Breast epithelium (tissue), 3 donors: ENCODE data around the gene SNAI3.

ENCODE experiments used
- CTCF ChIP-seq, 3 donors: fragments of 450-650 bp; IDR thresholded peaks; one replicate each; pipeline ENCODE4 v1.5.1; 2016 to 2017; ENCODE audit warnings: antibody characterized with exemption in 3 of 3, mild to moderate bottlenecking in 3 of 3, moderate library complexity in 3 of 3
- POLR2A ChIP-seq: fragments of 450-650 bp; IDR thresholded peaks from one replicate; pipeline ENCODE4 v1.6.1; 2016; ENCODE audit warnings: antibody characterized with exemption, mild to moderate bottlenecking, moderate library complexity
- POLR2AphosphoS5 ChIP-seq, 3 donors: sonication (generic); formaldehyde crosslinking; IDR thresholded peaks; one replicate each; pipeline ENCODE4 v1.6.1; 2017; ENCODE audit warnings: antibody characterized with exemption in 3 of 3

DNA sequence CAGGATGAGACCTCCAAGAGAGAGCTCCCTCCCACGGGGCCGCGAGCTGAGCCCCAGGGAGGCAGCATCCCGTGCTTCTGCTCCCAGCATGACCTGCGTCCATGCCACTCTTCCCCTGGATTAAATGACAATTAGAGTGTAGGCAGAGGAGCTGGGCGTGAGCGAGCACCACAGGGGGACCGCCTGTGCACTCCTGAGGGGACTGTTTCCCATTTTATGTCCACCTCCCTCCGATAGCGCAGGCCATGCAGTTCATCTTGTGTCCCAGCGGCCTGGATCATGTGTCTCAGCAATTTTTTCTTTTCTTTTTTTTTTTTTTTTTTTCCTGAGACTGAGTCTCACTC is 53.7 kb downstream of the SNAI3 start:
- TF ChIP-seq POLR2A (no peak), CTCF (IDR thresholded peaks at IDR 0.05) (no peak), POLR2AphosphoS5 (IDR thresholded peaks at IDR 0.05) (no peak)
